Prostate gland (tissue), 2 donors: Measurements from ENCODE around the gene PLEKHF1. TPM values are rescaled to one million over a fixed set of nuclear protein-coding genes. Genes with fewer than 3 reads are reported as not detected.
"Not testable (repeated sequence)": the region's sequence is repeated elsewhere in the genome, so short reads cannot be mapped to it uniquely, and the experiment has no call there.

Experiments
- DNase-seq: peaks from one replicate; pipeline ENCODE4 v3.0.0-alpha.2; 2019; ENCODE audit warnings: low spot score
- H3K27ac ChIP-seq, 2 donors: fragments of 200-600 bp; sonication (generic); 2 replicates each; pipeline ENCODE4 v1.5.1; 2017 to 2019
- H3K27me3 ChIP-seq: fragments of 200-600 bp; sonication (generic); replicated peaks from 2 replicates; pipeline ENCODE4 v1.5.1; 2019; ENCODE audit not compliant: insufficient read depth
- H3K36me3 ChIP-seq, 2 donors: fragments of 200-600 bp; sonication (generic); 1 replicate in 1 of 2; 2 replicates in 1 of 2; pipeline versions ENCODE4 v1.5.1 to v1.8.1; 2017 to 2019
- H3K4me1 ChIP-seq: fragments of 200-600 bp; sonication (generic); replicated peaks from 2 replicates; pipeline ENCODE4 v1.5.1; 2019
- H3K4me3 ChIP-seq, 2 donors: fragments of 200-600 bp; sonication (generic); 2 replicates each; pipeline ENCODE4 v1.5.1; 2017 to 2019
- H3K9me3 ChIP-seq: fragments of 200-600 bp; sonication (generic); 2 replicates; pipeline ENCODE4 v1.5.1; 2017
- CTCF ChIP-seq, 4 experiments: fragments of 200-600 bp in 2 of 4; fragments of 450-650 bp in 2 of 4; sonication (generic) in 2 of 4; IDR thresholded peaks; 1 replicate in 3 of 4; 2 replicates in 1 of 4; pipeline ENCODE4 v1.5.1; 2016 to 2019; ENCODE audit warnings: antibody characterized with exemption in 4 of 4, mild to moderate bottlenecking in 2 of 4, moderate library complexity in 2 of 4
- POLR2A ChIP-seq: fragments of 450-650 bp; IDR thresholded peaks from one replicate; pipeline ENCODE4 v1.6.1; 2016; ENCODE audit warnings: antibody characterized with exemption, mild to moderate bottlenecking
- POLR2AphosphoS5 ChIP-seq: sonication (generic); formaldehyde crosslinking; IDR thresholded peaks from one replicate; pipeline ENCODE4 v1.6.1; 2017; ENCODE audit warnings: antibody characterized with exemption
- WGBS: methylation state at CpG from one replicate; pipeline ENCODE4 v1.1.5; 2018; 5-methylcytosine and 5-hydroxymethylcytosine counted together
- intact Hi-C: fragments of 100-400 bp; cut with DNase I; formaldehyde crosslinking; loops from one replicate; pipeline ENCODE4 v1.14.2; 2022
- total RNA-seq, 2 donors: library from RNA; depleted of rRNA; stranded (reverse); fragments of >200 nt; gene quantifications; one replicate each; pipeline ENCODE4 v1.1.0, GENCODE V29; 2016

The PLEKHF1 gene
- total RNA-seq, 2 donors from 2014 or later, result 64.3 to 64.4 TPM

GRCh38 chr19:29623726-29624488 lies 41.4 kb upstream of the PLEKHF1 start:
- intact Hi-C loops, result no loop called here
- Histone ChIP-seq H3K4me3 (no peak overlapping the region), H3K9me3 (no peaks in the 10 kb centered on the region), H3K27me3 (no peaks in the 10 kb centered on the region), H3K36me3 (no peaks in the 10 kb centered on the region), H3K4me1 (no peaks in the 10 kb centered on the region), H3K27ac (no peak overlapping the region)
- no peak for DNase-seq
- WGBS, result 88% methylated on average over 18 of the region's 18 CpGs
- no peak for TF ChIP-seq POLR2A
- TF ChIP-seq POLR2AphosphoS5, result no peak
- no peak for TF ChIP-seq CTCF (IDR thresholded peaks at IDR 0.05)

GRCh38 chr19:29624489-29625185 lies 40.6 kb upstream of the PLEKHF1 start:
- TF ChIP-seq POLR2A (no peak), POLR2AphosphoS5 (no peak)

GRCh38 chr19:29625186-29625651 lies 40.0 kb upstream of the PLEKHF1 start:
- WGBS, result 66% methylated on average over 9 of the region's 9 CpGs
- TF ChIP-seq POLR2A (no peak), POLR2AphosphoS5 (no peak)
- H3K9me3 ChIP-seq, result no peaks in the 10 kb centered on the region
- intact Hi-C loops, result no loop called here
- no peaks in the 10 kb centered on the region for H3K27me3 ChIP-seq
- H3K4me3 ChIP-seq, result no peak overlapping the region
- no peak for DNase-seq
- H3K36me3 ChIP-seq, result no peaks in the 10 kb centered on the region
- H3K4me1 ChIP-seq, result no peaks in the 10 kb centered on the region
- H3K27ac ChIP-seq, result no peak overlapping the region

More at GRCh38 chr19:29624489-29625185, 40.6 kb upstream of the PLEKHF1 start:
- WGBS, result 63% methylated on average over 6 of the region's 6 CpGs
- no peaks in the 10 kb centered on the region for H3K27me3 ChIP-seq
- H3K4me1 ChIP-seq, result no peaks in the 10 kb centered on the region
- no peak overlapping the region for H3K27ac ChIP-seq
- H3K4me3 ChIP-seq, result no peak overlapping the region
- H3K9me3 ChIP-seq, result no peaks in the 10 kb centered on the region
- H3K36me3 ChIP-seq, result no peaks in the 10 kb centered on the region
- DNase-seq, result no peak
- intact Hi-C loops, result no loop called here

- H3K4me3 ChIP-seq, result no peak overlapping the region
- intact Hi-C loops, result no loop called here
- H3K27ac ChIP-seq, result no peak overlapping the region
- no peaks in the 10 kb centered on the region for H3K4me1 ChIP-seq
- DNase-seq, result no peak
- WGBS, result 95% methylated on average over 7 of the region's 7 CpGs
- H3K27me3 ChIP-seq, result no peaks in the 10 kb centered on the region
- no peaks in the 10 kb centered on the region for H3K9me3 ChIP-seq
- TF ChIP-seq CTCF (IDR thresholded peaks at IDR 0.05) (no peak), POLR2AphosphoS5 (no peak)
- no peaks in the 10 kb centered on the region for H3K36me3 ChIP-seq
These were observed 38.9 kb upstream of the PLEKHF1 start for GRCh38 chr19:29626386-29626785.

GRCh38 chr19:29626832-29627231 lies 38.4 kb upstream of the PLEKHF1 start:
- H3K4me1 ChIP-seq, H3K27ac ChIP-seq, H3K4me3 ChIP-seq, H3K27me3 ChIP-seq, H3K36me3 ChIP-seq, DNase-seq, H3K9me3 ChIP-seq, intact Hi-C loops: not testable (repeated sequence)
- WGBS, result 94% methylated on average over 9 of the region's 9 CpGs

GRCh38 chr19:29628661-29629385 lies 36.4 kb upstream of the PLEKHF1 start:
- Histone ChIP-seq H3K4me3 (no peak overlapping the region), H3K9me3 (no peaks in the 10 kb centered on the region), H3K27ac (no peak overlapping the region), H3K36me3 (no peaks in the 10 kb centered on the region), H3K4me1 (no peaks in the 10 kb centered on the region), H3K27me3 (no peaks in the 10 kb centered on the region)
- intact Hi-C loops, result no loop called here
- TF ChIP-seq POLR2AphosphoS5, result no peak
- TF ChIP-seq CTCF (IDR thresholded peaks at IDR 0.05), result no peak
- TF ChIP-seq POLR2A, result no peak
- WGBS, result 91% methylated on average over 16 of the region's 16 CpGs
- no peak for DNase-seq
